ENCODE measurements around the gene ZSCAN5B.
"Not testable (repeated sequence)": the region's sequence is repeated elsewhere in the genome, so short reads cannot be mapped to it uniquely, and the experiment has no call there.

DNA sequence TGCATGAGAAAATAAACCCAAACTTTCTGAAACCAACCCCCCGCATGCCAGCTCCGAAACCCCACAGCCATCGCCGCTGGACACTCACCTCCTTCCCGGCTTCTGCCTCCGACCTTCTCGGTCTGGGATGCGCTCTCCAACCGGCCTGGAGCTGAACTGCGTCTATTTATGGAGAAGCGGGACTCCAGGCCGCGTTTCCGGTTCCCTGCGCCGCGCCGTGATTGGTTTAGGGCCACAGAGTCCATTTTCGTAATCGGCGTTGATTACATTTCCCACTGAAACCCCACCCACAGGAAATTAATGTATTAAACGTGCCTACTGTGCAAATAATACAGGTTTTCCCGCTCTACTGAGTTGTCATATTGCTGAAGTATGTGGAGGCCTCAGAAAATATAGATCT, at the start of gene ZSCAN5B:
- TF ChIP-seq, protein P1, sequence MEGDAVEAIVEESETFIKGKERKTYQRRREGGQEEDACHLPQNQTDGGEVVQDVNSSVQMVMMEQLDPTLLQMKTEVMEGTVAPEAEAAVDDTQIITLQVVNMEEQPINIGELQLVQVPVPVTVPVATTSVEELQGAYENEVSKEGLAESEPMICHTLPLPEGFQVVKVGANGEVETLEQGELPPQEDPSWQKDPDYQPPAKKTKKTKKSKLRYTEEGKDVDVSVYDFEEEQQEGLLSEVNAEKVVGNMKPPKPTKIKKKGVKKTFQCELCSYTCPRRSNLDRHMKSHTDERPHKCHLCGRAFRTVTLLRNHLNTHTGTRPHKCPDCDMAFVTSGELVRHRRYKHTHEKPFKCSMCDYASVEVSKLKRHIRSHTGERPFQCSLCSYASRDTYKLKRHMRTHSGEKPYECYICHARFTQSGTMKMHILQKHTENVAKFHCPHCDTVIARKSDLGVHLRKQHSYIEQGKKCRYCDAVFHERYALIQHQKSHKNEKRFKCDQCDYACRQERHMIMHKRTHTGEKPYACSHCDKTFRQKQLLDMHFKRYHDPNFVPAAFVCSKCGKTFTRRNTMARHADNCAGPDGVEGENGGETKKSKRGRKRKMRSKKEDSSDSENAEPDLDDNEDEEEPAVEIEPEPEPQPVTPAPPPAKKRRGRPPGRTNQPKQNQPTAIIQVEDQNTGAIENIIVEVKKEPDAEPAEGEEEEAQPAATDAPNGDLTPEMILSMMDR (IDR thresholded peaks at IDR 0.05; ENCODE audit: insufficient read depth, low read length, poor library complexity, severe bottlenecking), result not testable (repeated sequence)
- not testable (repeated sequence) for TF ChIP-seq EZH2phosphoT487 (conservative IDR thresholded peaks at IDR 0.05; ENCODE audit: low read length)

Data from SU-DHL-6 (cell line).